T47D (cell line): Measurements from ENCODE around the gene PSMD9.

Source experiments
- DNase-seq, 2 experiments: peaks; one replicate each; pipeline versions ENCODE4 v3.0.0 to v3.0.0-alpha.2; 2011 to 2012; ENCODE audit warnings: low read depth in 1 of 2, low spot score in 1 of 2
- JUND ChIP-seq: IDR thresholded peaks from 2 replicates; pipeline ENCODE4 v1.6.1; 2012; ENCODE audit warnings: low read depth
- in situ Hi-C: cut with HindIII; loops from 2 replicates; pipeline ENCODE4 v1.10.0; 2016; ENCODE audit warnings: low sequenced_read_pairs, low pct_unique_long_range_greater_than_20kb

The PSMD9 gene

DNA sequence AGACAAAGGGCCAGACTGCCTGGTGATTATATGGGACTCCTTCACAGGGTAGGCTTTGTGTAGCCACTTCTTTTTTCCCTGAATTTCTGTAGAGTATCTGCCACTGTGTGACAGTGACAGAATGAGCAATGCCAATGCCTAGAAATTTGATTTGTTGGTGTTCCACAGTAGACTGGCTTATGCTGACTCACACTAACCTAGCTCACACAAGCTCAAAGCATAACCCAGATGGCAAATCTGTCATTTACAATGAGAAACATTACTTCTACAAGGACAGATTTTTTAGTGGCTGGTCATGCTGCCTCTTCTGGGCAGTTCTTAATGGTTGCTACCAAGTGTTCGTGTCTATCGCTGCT is 45.7 kb downstream of the PSMD9 start:
- no peak for TF ChIP-seq JUND
- in situ Hi-C loops = no loop called here
- no peak for DNase-seq

DNA sequence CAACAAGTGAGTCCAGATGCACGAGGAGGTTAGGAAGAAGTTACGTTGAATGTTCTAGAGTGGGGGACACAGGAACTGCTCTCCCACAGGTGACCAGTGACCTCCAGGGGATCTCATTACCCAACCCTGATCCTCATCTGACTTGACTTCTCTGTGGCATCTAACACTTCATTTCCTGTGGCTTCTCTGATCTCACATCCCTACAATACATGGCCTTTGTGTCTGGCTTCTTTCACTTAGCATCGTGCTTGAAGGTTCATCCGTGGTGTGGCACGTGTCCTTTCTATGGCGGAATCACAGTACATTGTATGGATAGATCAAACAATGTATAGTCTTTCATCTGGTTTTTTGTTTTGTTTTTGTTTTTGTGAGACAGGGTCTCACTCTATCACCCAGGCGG is 49.1 kb downstream of the PSMD9 start:
- in situ Hi-C loops = no loop called here
- no peak for TF ChIP-seq JUND
- DNase-seq = no peak

DNA sequence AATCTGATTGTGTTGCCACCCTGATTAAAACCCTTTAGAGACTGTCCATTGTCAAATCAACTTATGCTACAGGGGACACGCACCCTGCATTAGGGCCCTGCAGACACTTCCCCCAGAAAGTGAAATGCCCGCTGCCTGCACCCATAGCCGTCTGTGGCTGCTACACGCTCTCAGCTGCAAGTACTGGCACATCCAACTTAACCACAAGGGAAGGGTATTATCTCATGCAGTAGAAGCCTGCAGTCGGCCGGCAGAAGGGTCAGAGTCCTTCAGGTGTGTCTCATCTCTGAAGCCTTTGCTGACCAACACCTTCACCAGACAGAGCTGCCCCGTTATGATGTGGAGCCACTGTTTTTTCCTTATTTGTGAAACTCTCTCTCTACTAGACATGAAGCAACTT is 50.6 kb downstream of the PSMD9 start:
- TF ChIP-seq JUND = no peak
- no peak for DNase-seq
- in situ Hi-C loops = no loop called here

DNA sequence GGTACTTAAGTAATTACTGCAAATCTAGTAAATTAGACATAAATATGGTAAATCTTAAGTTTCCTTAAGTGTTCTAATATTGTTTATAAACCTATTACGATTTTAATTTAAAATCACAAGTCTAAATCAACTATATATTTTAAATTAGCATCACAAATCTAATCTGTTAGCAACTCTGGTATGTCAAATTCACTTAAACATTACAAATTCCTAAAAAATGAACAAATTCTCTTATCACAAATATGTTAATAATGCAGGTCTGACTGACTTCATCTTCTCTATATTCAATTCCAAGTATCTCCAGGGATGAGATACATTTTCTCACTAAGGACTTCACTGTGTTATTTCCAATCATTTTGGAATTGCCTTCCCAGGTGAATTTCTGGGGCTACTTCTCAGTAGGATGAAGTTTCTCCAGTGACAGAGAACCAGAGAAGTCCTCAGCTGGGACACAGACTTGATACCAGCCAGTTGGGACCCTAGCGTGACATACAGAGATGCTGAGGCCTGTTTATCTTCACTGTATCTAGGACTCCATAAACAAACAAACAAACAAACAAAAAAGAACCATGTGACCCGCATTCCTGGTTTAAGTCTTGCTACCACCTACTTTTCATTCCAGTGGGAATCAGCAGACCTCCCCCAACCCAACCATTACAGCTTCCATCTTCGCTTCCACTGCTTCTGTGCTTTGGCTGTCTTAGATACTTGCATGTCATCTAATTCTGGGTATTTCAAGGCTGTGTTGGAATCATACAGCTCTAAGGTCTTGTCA is 51.6 kb downstream of the PSMD9 start:
- TF ChIP-seq JUND = no peak
- in situ Hi-C loops = no loop called here

DNA sequence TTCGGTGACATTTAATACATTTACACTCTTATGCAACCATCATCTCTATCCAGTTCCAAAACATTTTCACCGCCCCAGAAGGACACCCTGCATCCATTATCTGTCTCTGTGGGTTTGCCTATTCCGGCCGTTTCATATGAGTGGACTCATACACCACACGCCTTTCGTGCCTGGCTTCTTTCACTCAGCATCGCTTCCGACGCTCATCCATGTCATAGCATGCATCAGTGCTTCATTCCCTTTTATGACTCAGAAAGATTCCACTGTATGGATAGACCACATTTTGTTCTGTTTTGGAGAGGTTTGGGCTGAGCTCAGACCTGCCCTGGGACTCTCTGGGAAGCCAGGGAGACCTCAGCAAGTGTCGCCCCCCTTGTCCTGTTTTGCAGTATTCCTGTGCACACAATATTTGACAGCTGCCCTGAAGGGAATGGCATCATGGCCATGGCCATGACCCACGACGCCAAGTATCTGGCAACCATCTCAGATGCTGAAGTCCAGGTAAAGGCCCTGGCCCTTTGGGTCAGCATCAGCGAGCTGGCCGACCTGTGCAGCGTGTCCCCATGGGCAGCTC is 53.6 kb downstream of the PSMD9 start:
- in situ Hi-C loops = no loop called here
- DNase-seq = no peak
- no peak for TF ChIP-seq JUND

More for the DNA sequence above, 51.6 kb downstream of the PSMD9 start:
- no peak for DNase-seq

DNA sequence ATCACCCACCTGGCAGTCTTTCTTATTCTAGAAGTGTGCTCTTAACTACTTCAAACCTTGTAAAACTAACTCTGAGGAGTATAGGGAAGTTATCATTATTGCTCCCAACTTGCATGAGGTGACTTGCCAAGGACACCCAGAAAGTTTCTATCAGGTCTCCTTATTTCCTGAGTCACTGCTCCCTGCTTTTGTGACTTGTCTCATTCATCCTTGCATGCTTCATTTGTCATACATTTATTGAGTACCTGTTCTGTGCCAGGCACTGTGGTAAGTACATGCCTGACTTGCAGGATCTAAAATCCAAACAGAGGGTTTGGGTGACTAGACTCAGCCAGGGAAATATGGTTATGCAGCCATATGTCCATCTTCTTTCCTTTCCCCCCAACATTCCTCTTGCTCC is 55.3 kb downstream of the PSMD9 start:
- no peak for TF ChIP-seq JUND
- in situ Hi-C loops = no loop called here
- no peak for DNase-seq

DNA sequence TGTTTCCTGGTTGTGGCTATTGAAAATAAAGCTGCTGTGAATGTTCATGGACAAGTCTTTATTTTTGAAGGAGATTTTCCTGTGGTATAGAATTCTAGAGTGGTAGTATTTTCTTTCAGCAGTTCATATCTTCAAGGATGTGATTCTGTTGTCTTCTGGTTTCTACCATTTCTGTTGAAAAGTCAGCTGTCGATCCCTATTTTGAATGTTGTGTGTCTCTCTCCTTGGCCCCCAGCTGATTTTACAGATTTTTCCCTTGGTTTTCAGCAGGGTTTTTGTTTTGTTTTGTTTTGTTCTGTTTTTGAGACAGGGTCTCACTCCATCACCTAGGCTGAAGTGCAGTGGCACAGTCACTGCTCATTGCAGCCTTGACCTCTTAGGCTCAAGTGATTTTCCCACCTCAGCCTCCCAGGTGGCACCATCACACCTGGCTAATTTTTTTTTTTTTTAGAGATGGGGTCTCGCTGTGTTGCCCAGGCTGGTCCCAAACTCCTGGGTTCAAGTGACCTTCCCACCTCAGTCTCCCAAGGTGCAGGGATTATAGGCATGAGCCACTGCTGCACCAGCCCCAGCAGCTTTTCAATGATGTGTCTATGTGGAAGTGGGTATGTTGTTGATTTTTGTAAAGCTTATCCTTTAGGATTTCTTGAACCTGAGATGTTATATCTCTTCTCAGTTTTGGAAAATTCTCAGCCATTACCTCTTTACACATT is 57.9 kb downstream of the PSMD9 start:
- TF ChIP-seq JUND = no peak
- DNase-seq = no peak
- in situ Hi-C loops = no loop called here

DNA sequence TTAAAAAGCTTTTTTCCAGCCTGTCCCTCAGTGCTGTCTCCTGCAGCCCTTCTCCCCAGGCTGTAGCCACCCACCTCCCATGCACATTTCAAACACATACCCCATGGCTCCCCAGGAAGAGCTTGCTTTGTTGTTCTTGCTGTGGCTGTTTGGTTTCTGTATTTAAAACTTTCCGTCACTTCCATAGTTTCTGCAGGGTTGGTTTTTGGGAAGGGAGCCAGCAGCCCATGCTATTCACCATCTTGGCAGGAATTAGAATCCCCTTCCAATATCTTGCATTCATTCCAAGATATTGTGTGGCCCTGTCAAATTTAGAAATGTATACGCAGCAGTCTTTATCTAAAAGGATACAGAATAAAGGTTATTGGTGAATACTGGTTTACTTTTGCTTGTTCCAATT is 59.4 kb downstream of the PSMD9 start:
- TF ChIP-seq JUND = no peak
- in situ Hi-C loops = no loop called here
- DNase-seq = no peak

DNA sequence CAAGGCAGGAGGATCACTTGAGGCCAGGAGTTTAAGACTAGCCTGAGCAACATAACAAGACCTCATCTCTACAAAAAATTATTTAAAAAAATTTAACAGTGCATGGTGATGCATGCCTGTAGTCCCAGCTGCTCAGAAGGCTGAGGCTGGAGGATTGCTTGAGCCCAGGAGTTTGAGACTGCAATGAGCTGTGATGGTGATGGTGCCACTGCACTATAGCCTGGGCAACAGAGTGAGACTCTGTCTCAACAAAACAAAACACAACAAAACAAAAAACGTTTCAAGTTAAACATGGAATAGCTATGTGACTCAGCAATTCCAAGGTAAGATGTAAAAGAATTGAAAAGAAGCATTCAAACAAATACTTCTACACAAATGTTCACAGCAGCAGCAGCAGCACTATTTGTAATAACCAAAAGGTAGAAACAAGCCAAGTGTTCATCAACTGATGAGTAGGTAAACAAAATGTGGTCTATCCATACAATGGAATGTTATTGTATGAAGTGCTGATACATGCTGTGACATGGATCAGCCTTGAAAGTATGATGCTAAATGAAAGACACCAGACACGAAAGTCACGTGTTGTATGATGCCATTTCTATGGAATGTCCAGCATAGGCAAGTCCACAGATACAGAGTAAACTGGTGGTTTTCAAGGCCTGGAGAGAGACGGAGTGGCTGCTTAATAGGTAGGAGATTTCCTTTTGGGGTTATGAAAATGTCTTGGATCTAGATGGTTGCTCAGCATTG is 61.2 kb downstream of the PSMD9 start:
- TF ChIP-seq JUND = no peak
- in situ Hi-C loops = no loop called here
- peak in 1 of 2 experiments; percentile 44 for DNase-seq

DNA sequence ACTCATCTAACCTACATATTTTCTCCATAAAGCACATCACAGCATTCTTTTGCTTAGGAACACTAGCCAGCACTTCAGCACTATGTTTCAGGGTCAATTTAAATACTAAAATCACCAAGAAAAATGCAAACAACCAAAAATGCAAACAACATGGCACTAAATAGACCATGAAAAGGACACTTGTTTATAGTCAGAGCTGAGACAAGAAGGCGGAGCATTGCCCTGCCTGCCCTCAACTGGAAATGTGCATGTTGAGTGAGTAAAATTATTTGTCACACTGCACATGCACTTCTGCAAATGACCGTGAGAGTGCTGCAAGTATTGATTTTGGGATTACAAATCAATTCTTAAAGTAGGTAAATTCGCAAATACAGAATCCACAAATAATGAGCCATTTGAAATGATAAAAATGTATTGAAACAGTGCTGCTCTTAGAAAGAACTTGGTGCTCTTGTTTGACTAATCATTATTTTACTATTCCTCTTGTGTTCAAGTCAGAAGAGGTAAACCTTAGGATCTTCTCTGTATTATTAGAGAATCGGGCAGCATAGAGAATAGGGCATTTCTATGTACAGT is 64.6 kb downstream of the PSMD9 start:
- DNase-seq = no peak
- in situ Hi-C loops = no loop called here
- no peak for TF ChIP-seq JUND

DNA sequence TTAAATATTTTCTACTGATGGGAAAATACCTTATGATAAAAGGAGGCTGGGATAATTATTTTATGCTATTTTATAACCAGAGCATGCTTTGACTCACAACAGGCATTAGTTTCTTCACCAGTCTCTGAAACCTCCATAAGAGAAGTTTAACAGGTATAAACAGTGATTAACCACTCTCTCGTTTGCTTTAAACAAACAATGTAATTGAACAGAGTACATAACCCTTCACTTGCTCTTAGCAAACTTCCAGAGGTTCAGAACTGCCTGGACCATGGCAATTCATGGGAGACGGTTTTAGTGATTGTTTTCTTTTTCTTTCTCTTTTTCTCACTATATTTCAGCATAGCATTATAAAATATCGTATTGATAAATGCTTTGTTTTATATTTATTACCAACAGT is 65.1 kb downstream of the PSMD9 start:
- in situ Hi-C loops = no loop called here
- no peak for TF ChIP-seq JUND
- peak in 1 of 2 experiments; percentile 32 for DNase-seq
